ENCODE measurements around the gene TBC1D10A. TPM values are rescaled to one million over a fixed set of nuclear protein-coding genes. Genes with fewer than 3 reads are reported as not detected.

The TBC1D10A gene
- total RNA-seq, 6 donors from 2014 or later: 22.6 to 61.0 (median 36.2) TPM

- ATAC-seq (ENCODE audit: low FRiP score in 2 of 2): no peak
These were observed 39.1 kb upstream of the TBC1D10A start for GRCh38 chr22:30365891-30366290.

GRCh38 chr22:30362651-30363281 is 36.0 kb upstream of the TBC1D10A start:
- DNase-seq: no peak
- no peak for ATAC-seq (ENCODE audit: low FRiP score in 2 of 2)

More at GRCh38 chr22:30365891-30366290, 39.1 kb upstream of the TBC1D10A start:
- DNase-seq: peak in 1 of 2 donors; percentile 78
- no peak overlapping the region for H3K4me3 ChIP-seq
- 89 to 97% methylated on average over 6 to 11 of the region's 18 CpGs for WGBS, 2 donors
- no peaks in the 10 kb centered on the region for H3K4me1 ChIP-seq
- H3K27me3 ChIP-seq: no peaks in the 10 kb centered on the region
- TF ChIP-seq POLR2A (IDR thresholded peaks at IDR 0.05): no peak
- TF ChIP-seq POLR2AphosphoS5 (IDR thresholded peaks at IDR 0.05): no peak
- TF ChIP-seq EP300 (IDR thresholded peaks at IDR 0.05): no peak
- no peaks in the 10 kb centered on the region for H3K9me3 ChIP-seq
- peaks cover 0 to 8% (median 2%) of the 10 kb centered on the region in 4 donors for H3K36me3 ChIP-seq
- no peak overlapping the region for H3K27ac ChIP-seq

GRCh38 chr22:30361916-30362650 is 35.3 kb upstream of the TBC1D10A start:
- Histone ChIP-seq H3K36me3 (peaks cover 0 to 8% (median 2%) of the 10 kb centered on the region in 4 donors), H3K4me1 (peaks cover 4 to 9% (median 5%) of the 10 kb centered on the region in 4 donors), H3K4me3 (no peak overlapping the region), H3K27me3 (no peaks in the 10 kb centered on the region), H3K27ac (no peak overlapping the region), H3K9me3 (no peaks in the 10 kb centered on the region)
- WGBS, 2 donors: 80 to 83% methylated on average over 7 to 10 of the region's 10 CpGs
- TF ChIP-seq POLR2A (IDR thresholded peaks at IDR 0.05) (no peak), CTCF (IDR thresholded peaks at IDR 0.05) (no peak), POLR2AphosphoS5 (IDR thresholded peaks at IDR 0.05) (no peak), EP300 (IDR thresholded peaks at IDR 0.05) (no peak)
- peak in 1 of 2 donors; percentile 9 for DNase-seq
- ATAC-seq (ENCODE audit: low FRiP score in 2 of 2): no peak

More at GRCh38 chr22:30362651-30363281, 36.0 kb upstream of the TBC1D10A start:
- Histone ChIP-seq H3K4me1 (peaks cover 0 to 2% (median under 1%) of the 10 kb centered on the region in 4 donors), H3K4me3 (no peak overlapping the region), H3K9me3 (no peaks in the 10 kb centered on the region), H3K36me3 (peaks cover 0 to 8% (median 2%) of the 10 kb centered on the region in 4 donors), H3K27ac (no peak overlapping the region), H3K27me3 (no peaks in the 10 kb centered on the region)
- WGBS, 2 donors: 74 to 83% methylated on average over 6 to 7 of the region's 7 CpGs
- no peak for TF ChIP-seq POLR2A (IDR thresholded peaks at IDR 0.05)
- TF ChIP-seq CTCF (IDR thresholded peaks at IDR 0.05): no peak
- TF ChIP-seq EP300 (IDR thresholded peaks at IDR 0.05): no peak
- no peak for TF ChIP-seq POLR2AphosphoS5 (IDR thresholded peaks at IDR 0.05)

- Histone ChIP-seq H3K27ac (no peak overlapping the region), H3K4me1 (peaks cover 30 to 36% (median 31%) of the 10 kb centered on the region in 4 donors), H3K27me3 (no peaks in the 10 kb centered on the region), H3K9me3 (no peaks in the 10 kb centered on the region), H3K4me3 (no peak overlapping the region), H3K36me3 (peaks cover 0 to 3% (median 0%) of the 10 kb centered on the region in 4 donors)
- DNase-seq: no peak
- TF ChIP-seq POLR2A (IDR thresholded peaks at IDR 0.05) (no peak), CTCF (IDR thresholded peaks at IDR 0.05) (no peak), POLR2AphosphoS5 (IDR thresholded peaks at IDR 0.05) (no peak), EP300 (IDR thresholded peaks at IDR 0.05) (no peak)
- WGBS, 2 donors: 87 to 96% methylated on average over 6 of the region's 6 CpGs
- no peak for ATAC-seq (ENCODE audit: low FRiP score in 2 of 2)
These were observed 31.8 kb upstream of the TBC1D10A start for GRCh38 chr22:30358541-30358940.

GRCh38 chr22:30357650-30358215 is 31.0 kb upstream of the TBC1D10A start:
- DNase-seq: peak in 1 of 2 donors; percentile 8
- H3K36me3 ChIP-seq: peaks cover 0 to 7% (median 3%) of the 10 kb centered on the region in 4 donors
- ATAC-seq (ENCODE audit: low FRiP score in 2 of 2): no peak
- 68 to 71% methylated on average over 22 of the region's 22 CpGs for WGBS, 2 donors
- no peak for TF ChIP-seq EP300 (IDR thresholded peaks at IDR 0.05)
- TF ChIP-seq POLR2AphosphoS5 (IDR thresholded peaks at IDR 0.05): no peak
- TF ChIP-seq CTCF (IDR thresholded peaks at IDR 0.05): no peak
- no peak for TF ChIP-seq POLR2A (IDR thresholded peaks at IDR 0.05)
- peaks cover 30 to 41% (median 35%) of the 10 kb centered on the region in 4 donors for H3K4me1 ChIP-seq
- H3K27ac ChIP-seq: no peak overlapping the region
- H3K9me3 ChIP-seq: no peaks in the 10 kb centered on the region
- H3K27me3 ChIP-seq: no peaks in the 10 kb centered on the region
- peak overlapping the region in 3 of 4 donors; percentile 73 to 83 (median 80) for H3K4me3 ChIP-seq
